NCI-H146 treated with DMSO at 0.1 percent for 48 hours (cell line): ENCODE results near the gene COL5A1.

ENCODE experiments used
- DNase-seq: peaks from one replicate; lab custom pipeline; 2025; ENCODE audit not compliant: unreplicated experiment; lab: John Stamatoyannopoulos, UW

COL5A1 gene

GRCh38 chr9:134606951-134607731, 34.5 kb upstream of the COL5A1 start:
- no peak for DNase-seq

DNA sequence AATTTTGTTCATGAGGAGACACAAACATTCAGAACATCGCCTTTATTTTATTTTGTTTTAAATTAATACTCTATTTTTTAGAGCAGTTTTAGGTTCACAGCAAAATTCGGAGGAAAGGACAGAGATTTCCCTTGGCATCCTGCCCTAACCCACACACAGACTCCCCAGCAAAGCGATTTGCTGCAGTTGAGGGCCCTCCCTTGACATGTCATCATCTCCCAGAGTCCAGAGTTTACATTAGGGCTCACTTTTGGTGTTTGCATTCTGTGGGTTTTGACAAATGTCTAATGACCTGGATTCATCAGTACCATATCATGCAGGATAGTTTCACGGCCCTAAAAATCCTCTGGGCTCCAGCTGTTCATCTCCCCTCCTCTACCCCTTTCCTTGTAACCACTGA, 33.6 kb upstream of the COL5A1 start:
- DNase-seq = no peak

- no peak for DNase-seq
Measured at GRCh38 chr9:134611046-134611445, 30.6 kb upstream of the COL5A1 start.

- DNase-seq = no peak
Measured at GRCh38 chr9:134612309-134612708, 29.3 kb upstream of the COL5A1 start.

- DNase-seq = no peak
Measured at GRCh38 chr9:134612715-134613114, 28.9 kb upstream of the COL5A1 start.

DNA sequence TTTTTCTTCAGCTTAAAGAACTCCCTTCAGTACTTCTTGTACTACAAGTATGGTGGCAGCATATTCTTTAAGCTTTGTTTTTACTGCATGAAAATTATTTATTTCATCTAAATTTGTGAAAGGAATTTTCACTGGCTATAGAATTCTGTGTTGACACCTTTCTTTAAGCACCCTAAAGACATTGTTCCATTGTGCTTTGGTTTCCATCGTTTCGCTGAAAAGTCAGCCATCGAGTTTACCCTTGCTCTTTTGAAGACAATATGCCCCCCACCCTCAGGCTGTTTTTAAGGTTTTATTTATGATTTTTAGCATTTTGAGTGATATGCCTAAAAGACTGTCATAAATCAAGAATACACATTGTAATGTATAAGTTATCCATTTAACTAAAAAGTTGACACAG, 27.3 kb upstream of the COL5A1 start:
- DNase-seq = no peak

GRCh38 chr9:134616341-134616740, 25.3 kb upstream of the COL5A1 start:
- no peak for DNase-seq

DNA sequence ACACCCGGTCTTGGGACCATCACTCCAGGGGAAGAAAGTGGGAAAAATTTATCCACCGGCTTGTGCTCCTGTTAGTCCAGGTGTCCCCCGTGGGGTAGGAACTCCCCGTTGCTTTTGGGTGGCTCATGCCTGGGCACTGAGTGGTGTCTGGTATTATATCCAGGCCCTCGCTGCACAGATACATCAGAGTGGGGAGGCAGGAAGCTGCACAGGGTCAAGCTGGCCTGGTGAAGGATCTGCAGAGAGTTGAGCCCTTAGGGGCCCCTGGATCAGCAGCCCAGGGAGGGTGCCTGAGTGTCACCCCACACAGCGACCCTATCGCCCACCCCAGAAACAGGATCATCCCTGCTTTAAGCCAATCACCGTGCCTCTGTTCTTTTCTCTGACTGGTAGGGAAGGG, 24.4 kb upstream of the COL5A1 start:
- no peak for DNase-seq

DNA sequence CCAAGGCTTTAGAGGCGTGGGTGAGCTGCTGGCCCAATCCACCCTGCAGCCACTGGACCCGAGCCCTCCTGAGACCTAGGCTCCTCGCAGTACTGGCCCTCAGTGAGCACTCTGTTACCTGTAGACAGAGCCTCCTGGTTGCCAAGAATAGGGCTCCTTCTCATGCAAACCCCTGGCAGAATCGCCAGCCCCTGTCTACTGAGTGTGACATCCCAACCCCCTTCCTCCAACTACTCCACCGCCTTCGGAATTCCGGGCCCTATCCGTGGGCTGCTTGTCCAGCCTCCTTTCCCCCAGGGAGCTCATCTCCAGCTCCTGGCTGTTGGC, 23.8 kb upstream of the COL5A1 start:
- DNase-seq = no peak

DNA sequence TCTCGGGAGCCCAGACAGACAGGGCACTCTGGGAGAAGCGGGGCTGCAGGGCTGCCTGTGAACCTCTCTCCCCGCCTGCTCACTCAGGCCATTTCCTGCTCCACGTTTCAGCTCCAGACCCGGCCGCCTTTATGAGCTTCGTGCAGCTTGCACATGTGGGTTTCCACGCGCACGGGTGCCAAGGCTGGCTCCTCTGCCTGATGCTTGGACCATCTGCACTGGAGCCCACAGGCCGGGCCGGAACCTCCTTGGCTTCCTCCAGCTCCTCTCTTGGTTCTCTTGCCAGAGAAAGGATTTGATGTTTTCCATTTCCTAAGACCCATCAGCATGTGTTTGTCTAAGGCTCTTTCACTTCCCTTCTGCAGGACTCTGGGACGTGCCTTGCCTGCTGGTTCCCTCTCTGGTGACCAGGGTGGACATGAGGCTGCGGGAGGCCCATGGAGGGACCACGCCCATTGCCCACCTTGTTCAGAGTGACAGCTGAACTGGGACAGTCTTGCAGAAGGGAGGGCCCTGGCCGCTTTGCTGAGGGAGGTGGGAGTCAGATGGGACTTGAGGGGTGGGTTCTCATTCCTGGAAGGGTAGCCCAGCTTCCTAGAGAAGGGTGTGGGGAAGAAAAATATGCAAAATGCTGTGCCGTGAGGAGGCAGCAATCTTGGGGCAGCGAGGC, 23.3 kb upstream of the COL5A1 start:
- no peak for DNase-seq

- DNase-seq = no peak
Measured at GRCh38 chr9:134618833-134619447, 22.7 kb upstream of the COL5A1 start.

DNA sequence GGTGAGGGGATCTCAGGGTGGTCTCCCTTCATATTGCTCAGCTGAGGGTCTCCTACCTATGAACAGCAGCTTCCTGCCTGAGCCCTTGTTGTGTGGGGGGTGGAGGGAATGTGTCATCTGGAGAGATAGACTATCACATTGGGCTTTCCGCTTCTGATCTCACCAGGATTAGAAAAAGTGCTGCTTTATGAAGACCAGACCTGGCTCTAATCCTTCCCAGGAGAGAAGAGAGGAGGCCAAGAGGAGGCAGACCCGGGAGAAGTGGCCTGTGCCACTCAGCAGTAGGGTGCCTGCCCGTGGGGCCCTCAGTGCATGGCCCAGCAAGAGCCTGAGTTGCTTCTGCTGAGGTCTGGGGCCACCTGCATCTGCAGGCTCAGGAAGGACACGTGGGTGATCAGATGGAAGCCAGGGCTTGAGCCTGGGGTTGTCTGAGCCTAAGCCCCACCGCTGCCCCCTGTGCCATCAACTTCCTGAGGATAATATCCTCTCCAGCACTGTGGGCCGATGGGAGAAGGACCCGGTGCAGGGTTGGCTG, 22.1 kb upstream of the COL5A1 start:
- DNase-seq = no peak

DNA sequence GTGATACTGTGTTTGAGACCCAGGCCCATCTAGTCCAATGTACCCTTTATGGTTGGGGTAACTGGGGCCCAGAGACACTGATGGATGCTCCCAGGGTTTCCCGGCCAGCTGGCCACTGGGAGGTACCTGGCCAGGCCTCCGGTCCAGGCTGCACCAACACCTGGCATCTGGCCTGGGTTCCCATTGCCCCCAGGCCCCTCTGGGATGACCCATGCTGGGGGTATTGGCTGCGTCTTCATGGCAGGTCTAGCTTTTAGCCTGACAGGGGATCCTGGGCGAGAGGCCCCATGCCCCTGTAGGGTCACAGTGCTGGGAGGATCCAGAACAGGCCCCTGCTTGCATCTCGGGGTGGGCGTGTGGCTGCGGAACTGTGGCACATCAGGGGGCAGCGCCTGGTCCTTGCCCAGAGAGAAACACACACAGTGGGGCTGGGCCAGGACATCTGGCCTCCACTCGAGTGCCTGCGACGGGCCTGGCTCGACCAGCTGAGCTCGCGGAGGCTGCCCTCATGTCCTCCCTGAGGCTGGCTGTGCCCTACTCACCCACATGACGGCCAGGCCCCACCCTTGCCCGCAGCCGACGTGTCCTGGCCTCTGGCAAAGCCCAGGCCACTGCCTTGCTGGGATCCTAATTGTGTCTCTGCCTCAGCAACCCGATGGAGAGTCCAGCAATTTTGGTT, 21.5 kb upstream of the COL5A1 start:
- no peak for DNase-seq

GRCh38 chr9:134620751-134621557, 20.6 kb upstream of the COL5A1 start:
- DNase-seq = no peak

DNA sequence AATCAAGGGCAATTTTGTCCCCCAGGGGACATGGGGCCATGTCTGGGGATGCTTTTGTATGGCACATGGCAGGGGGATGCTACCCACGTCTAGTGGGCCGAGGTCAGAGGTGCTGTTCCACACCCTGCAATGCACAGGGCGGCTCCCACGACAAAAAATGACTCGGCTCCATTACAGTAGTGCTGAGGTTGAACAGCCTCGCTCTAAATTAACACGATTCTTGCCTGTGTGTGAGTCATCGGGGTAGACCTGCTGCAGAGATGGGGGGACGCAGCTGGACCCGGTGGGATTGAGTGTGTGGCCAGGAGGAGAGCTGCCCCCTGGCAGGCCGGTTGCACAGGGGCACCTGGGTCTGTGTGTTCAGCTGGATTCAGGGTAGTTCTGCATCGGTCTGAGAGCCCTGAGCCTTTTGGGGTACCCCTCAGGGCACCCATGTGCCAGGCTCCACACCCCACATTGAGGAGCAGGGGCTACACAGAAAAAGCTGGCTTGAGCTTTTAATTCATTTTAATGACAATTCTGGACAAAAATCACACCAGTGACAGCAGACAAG, 20.0 kb upstream of the COL5A1 start:
- no peak for DNase-seq

DNA sequence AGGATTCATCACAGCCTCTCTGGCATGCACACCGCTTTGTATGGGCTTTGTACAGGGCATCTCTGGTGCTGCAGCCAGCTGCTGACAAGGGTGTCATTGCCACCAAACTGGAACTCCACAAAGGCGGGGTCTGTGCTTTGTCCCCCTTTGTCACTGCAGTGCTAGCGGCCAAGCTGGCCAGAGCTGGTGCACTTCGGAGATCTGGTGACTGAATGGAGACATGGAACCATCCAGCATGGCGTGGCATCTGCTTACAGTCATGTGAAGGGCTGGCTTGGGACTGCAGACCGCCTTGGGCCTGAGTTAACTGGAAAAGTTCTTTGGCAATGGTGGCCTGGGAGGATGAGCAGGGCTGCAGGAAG, 18.7 kb upstream of the COL5A1 start:
- DNase-seq = no peak

DNA sequence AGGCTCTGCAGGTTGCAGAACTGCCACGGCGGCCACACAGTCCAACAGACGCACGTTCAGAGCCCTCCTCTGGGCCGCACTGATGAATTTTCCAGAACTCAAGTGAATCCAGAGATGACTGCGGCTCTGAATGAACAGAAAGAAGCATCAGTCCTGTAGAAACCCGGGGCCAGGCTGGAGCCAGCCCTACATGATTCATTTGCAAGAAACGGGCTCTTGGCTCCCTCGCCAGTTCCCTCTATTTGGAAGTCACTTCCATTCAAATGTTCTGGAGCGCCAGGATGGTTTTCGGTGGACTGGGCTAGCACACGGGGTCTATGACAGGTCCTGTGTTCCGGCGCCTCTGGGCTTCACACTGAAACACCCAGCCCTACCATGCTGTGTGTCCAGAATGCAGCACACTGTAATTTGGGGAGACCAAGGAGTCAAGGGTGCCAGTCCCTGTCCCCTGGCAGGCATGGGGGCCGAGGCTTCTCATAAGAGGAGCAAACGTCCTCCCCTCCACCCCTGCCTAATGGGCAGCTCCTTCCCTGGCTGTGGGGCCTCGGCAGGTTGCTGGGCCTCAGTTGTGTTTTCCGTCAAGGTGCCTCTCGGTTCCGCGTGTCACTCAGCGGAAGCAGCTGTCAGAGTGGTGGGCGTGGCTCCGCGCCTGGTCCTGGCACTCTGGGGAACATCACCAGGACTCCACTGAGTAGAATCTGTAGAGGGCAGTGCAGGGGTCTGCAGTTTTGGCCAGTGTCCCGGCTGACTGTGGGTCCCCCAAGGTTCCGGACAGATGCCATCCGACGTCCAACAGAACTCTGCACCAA, 18.1 kb upstream of the COL5A1 start:
- DNase-seq = no peak

DNA sequence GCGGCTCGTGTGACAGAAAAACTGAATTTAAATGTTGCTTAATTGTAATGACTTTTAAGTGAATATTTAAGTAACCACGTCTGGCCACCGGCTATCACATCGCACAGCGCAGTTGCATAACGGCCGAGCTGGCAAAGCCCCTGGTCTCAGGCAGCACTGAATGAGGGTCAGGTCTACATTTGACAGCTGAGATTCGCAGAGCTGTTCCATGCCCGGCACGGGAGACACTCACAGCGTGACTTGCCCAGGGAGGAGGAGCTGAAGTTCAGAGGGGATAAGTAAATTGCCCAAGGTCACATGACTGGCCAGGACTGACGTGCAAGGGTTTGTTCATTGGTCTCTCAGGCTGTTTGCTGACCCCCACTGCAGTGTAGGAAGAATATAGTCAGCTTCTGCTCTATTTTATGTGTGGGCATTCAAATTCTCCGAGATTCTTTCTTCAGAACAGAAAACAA, 17.4 kb upstream of the COL5A1 start:
- DNase-seq = no peak

DNA sequence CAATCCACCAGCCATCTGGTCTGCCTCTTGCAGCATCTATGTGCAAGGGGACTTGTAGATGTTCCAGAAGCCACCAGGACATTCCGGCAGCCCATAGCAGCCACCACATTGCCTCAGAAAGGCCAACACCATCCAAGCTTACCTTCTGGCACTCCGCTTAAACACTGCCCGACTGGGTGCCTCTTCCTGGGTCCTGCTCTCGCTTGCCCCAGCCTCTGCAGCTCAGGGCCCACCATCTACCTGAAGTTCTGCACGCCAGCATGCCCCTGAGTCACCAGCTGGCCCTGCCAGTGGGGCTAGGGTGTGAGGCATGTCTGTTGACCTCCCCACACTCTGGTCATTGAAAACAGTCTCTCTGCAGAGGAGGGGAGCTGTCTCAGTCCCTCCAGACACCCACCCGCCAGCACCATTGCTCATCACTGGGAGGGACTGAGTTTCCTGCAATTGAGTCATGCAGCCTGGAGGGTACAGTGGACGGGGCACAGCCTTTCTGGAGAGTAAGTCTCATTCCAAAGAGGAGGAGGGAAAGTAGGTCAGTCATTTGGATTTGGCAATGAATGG, 16.9 kb upstream of the COL5A1 start:
- DNase-seq = no peak
